22Rv1 (cell line): Measurements from ENCODE around the gene ADAMTS2.

Experiments used
- CTCF ChIP-seq: fragments of 450-650 bp; IDR thresholded peaks from 2 replicates; pipeline ENCODE4 v1.5.1; 2017; ENCODE audit warnings: mild to moderate bottlenecking
- ZFX ChIP-seq: fragments of 450-650 bp; IDR thresholded peaks from 2 replicates; pipeline ENCODE4 v1.6.1; 2017; ENCODE audit warnings: antibody characterized with exemption, borderline replicate concordance

GRCh38 chr5:179376701-179377420, 31.6 kb upstream of the ADAMTS2 start:
- TF ChIP-seq CTCF: no peak
- no peak for TF ChIP-seq ZFX
